Panc1 (cell line): ENCODE results near the gene BCO1.

Source experiments
- POLR2AphosphoS5 ChIP-seq: IDR thresholded peaks from 2 replicates; pipeline ENCODE4 v1.6.1; 2012; ENCODE audit warnings: mild to moderate bottlenecking, low read depth, low read length, moderate library complexity
- REST ChIP-seq, 2 experiments: IDR thresholded peaks; 2 replicates each; pipeline ENCODE4 v1.6.1; 2011 to 2012; ENCODE audit warnings: low read depth in 2 of 2, control low read depth in 1 of 2, low read length in 1 of 2, mild to moderate bottlenecking in 1 of 2, moderate library complexity in 1 of 2; ENCODE audit not compliant: insufficient read depth in 1 of 2
- TCF7L2 ChIP-seq: IDR thresholded peaks from 2 replicates; pipeline ENCODE4 v1.6.1; 2011; ENCODE audit warnings: mild to moderate bottlenecking, low read depth, low read length, inconsistent platforms
- TF ChIP-seq, protein P1 (sequence below): fragments of 450-650 bp; IDR thresholded peaks from 2 replicates; pipeline ENCODE4 v1.5.1; 2017; ENCODE audit warnings: mild to moderate bottlenecking

DNA sequence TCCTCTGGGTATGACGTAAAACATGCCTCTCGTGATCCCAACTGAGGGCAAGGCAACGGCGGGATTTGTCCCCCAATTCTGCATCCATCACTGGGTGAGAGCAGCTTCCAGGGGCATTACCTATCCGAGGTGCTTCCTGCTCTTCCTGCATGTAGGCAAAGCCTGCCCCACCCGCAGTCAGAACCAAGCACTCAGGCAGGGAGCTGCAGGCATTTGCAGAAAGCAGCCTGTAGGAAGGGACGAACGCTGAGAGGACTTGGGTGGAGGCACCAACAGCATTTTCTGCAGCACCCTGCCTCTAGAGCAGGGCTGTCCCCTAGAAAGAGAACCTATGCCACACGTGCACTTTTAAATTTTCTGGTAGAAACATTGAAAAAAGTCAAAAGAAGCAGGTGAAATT lies 5.5 kb downstream of the BCO1 start:
- TF ChIP-seq TCF7L2 (no peak), REST (IDR thresholded peaks at IDR 0.05; ENCODE audit: insufficient read depth in 1 of 2, low read depth in 2 of 2, low read length in 1 of 2) (no peak), POLR2AphosphoS5 (no peak)
- TF ChIP-seq, protein P1, sequence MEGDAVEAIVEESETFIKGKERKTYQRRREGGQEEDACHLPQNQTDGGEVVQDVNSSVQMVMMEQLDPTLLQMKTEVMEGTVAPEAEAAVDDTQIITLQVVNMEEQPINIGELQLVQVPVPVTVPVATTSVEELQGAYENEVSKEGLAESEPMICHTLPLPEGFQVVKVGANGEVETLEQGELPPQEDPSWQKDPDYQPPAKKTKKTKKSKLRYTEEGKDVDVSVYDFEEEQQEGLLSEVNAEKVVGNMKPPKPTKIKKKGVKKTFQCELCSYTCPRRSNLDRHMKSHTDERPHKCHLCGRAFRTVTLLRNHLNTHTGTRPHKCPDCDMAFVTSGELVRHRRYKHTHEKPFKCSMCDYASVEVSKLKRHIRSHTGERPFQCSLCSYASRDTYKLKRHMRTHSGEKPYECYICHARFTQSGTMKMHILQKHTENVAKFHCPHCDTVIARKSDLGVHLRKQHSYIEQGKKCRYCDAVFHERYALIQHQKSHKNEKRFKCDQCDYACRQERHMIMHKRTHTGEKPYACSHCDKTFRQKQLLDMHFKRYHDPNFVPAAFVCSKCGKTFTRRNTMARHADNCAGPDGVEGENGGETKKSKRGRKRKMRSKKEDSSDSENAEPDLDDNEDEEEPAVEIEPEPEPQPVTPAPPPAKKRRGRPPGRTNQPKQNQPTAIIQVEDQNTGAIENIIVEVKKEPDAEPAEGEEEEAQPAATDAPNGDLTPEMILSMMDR: no peak
